ENCODE data around the gene DHRSX. TPM values are rescaled to one million over a fixed set of nuclear protein-coding genes. Genes with fewer than 3 reads are reported as not detected.

DHRSX gene
- total and polyA plus RNA-seq, 2 experiments from 2014 or later, result 15.2 to 30.2 TPM

GRCh38 chrX:2193273-2193592, 307.5 kb downstream of the DHRSX start:
- Histone ChIP-seq H2AFZ (no peak overlapping the region), H3K9me2 (ENCODE audit: insufficient read depth) (no peaks in the 10 kb centered on the region), H3F3A (ENCODE audit: insufficient read depth) (no peaks in the 10 kb centered on the region), H3K4me2 (ENCODE audit: unreplicated experiment) (no peak overlapping the region), H3K9ac (no peak overlapping the region), H3K4me1 (ENCODE audit: insufficient read depth) (no peaks in the 10 kb centered on the region), H3K4me3 (no peak overlapping the region), H3K79me2 (ENCODE audit: insufficient read depth) (no peaks in the 10 kb centered on the region), H3K9me3 (ENCODE audit: low read depth) (no peaks in the 10 kb centered on the region), H3K36me3 (ENCODE audit: low read depth) (no peaks in the 10 kb centered on the region), H3K27me3 (replicated peaks; ENCODE audit: insufficient read depth) (no peaks in the 10 kb centered on the region), H3K27ac (no peak overlapping the region), H4K20me1 (ENCODE audit: insufficient read depth) (no peaks in the 10 kb centered on the region)
- TF ChIP-seq EZH2phosphoT487 (IDR thresholded peaks at IDR 0.05; ENCODE audit: insufficient read depth, low read depth) (no peak), EZH2 (IDR thresholded peaks at IDR 0.05; ENCODE audit: insufficient read depth, poor library complexity, severe bottlenecking) (no peak)
- 70 to 83% methylated on average over 3 of the region's 3 CpGs for WGBS, 2 experiments (ENCODE audit: low coverage in 1 of 2, low lambda C conversion rate in 2 of 2, missing lambda C conversion rate in 2 of 2)
- in situ Hi-C loops (cut with MboI), result no loop called here
- no peak for DNase-seq

DNA sequence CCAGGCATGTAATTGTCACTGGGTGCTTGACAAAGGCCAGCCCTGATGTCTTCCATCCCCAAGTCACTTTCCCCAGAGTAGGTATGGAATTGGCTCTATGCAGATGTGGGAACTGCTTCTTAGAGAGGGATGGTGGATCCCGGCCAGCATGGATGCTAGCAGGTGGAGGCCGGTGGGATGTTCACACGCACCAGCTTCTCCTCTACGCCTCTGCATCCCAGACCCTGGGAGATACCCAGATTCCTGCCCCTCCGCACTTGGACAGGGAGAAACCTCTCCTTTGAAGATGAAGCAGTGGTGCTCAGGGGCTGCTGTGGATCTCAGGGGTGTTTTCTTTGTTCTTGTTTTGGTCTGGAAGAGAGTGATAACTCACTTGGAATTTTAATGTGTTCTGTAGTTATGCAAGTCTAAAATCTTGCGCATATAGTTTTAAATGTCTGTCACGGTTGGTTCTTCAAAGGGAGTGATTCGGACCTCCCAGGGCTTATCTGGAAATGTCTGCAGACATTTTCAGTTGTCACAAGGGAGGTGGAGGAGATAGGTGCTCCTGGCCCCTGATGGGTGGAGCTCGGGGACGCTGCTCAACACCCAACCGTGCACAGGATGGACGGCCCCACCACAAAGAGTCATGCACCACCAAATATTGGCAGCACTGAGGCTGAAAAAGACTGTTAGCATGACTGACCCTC, 308.0 kb downstream of the DHRSX start:
- in situ Hi-C loops (cut with MboI), result no loop called here
- Histone ChIP-seq H4K20me1 (ENCODE audit: insufficient read depth) (no peaks in the 10 kb centered on the region), H3K27me3 (replicated peaks; ENCODE audit: insufficient read depth) (no peaks in the 10 kb centered on the region), H3K4me3 (no peak overlapping the region), H2AFZ (no peak overlapping the region), H3K9ac (no peak overlapping the region), H3K9me3 (ENCODE audit: low read depth) (no peaks in the 10 kb centered on the region), H3K4me2 (ENCODE audit: unreplicated experiment) (no peak overlapping the region), H3K36me3 (ENCODE audit: low read depth) (no peaks in the 10 kb centered on the region), H3K9me2 (ENCODE audit: insufficient read depth) (no peaks in the 10 kb centered on the region), H3K27ac (no peak overlapping the region), H3F3A (ENCODE audit: insufficient read depth) (no peaks in the 10 kb centered on the region), H3K4me1 (ENCODE audit: insufficient read depth) (no peaks in the 10 kb centered on the region), H3K79me2 (ENCODE audit: insufficient read depth) (no peaks in the 10 kb centered on the region)
- 61 to 63% methylated on average over 12 of the region's 12 CpGs for WGBS, 2 experiments (ENCODE audit: low coverage in 1 of 2, low lambda C conversion rate in 2 of 2, missing lambda C conversion rate in 2 of 2)
- DNase-seq, result no peak
- TF ChIP-seq EZH2 (IDR thresholded peaks at IDR 0.05; ENCODE audit: insufficient read depth, poor library complexity, severe bottlenecking) (no peak), EZH2phosphoT487 (IDR thresholded peaks at IDR 0.05; ENCODE audit: insufficient read depth, low read depth) (no peak)

DNA sequence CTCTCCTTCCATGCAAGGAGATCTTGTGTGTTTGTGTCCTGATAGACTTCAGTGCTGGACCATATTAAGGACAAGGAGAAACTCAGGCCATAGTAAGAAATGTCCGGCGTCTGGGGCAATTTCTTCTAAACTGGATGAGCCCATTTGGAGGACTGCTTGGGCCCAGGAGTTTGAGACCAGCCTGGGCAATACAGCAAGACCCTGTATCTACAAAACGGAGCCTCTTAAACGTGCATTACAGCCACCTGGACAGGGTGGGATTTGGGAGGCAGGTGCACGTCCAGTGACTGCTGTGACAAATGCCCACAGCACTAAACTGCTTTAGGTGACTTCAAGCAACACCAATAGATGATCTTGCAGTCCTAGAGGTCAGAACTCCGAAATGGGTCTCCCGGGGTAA, 311.9 kb downstream of the DHRSX start:
- no peak for DNase-seq
- no peaks in the 10 kb centered on the region for H3K9me3 ChIP-seq (ENCODE audit: low read depth)
- no peak overlapping the region for H3K27ac ChIP-seq
- no peaks in the 10 kb centered on the region for H3K9me2 ChIP-seq (ENCODE audit: insufficient read depth)
- no peaks in the 10 kb centered on the region for H3K27me3 ChIP-seq (replicated peaks; ENCODE audit: insufficient read depth)
- in situ Hi-C loops (cut with MboI), result no loop called here
- WGBS, 2 experiments (ENCODE audit: low coverage in 1 of 2, low lambda C conversion rate in 2 of 2, missing lambda C conversion rate in 2 of 2), result 47 to 59% methylated on average over 7 of the region's 7 CpGs
- no peak overlapping the region for H2AFZ ChIP-seq
- no peaks in the 10 kb centered on the region for H3K79me2 ChIP-seq (ENCODE audit: insufficient read depth)
- H3F3A ChIP-seq (ENCODE audit: insufficient read depth), result no peaks in the 10 kb centered on the region
- TF ChIP-seq EZH2phosphoT487 (IDR thresholded peaks at IDR 0.05; ENCODE audit: insufficient read depth, low read depth) (no peak), EZH2 (IDR thresholded peaks at IDR 0.05; ENCODE audit: insufficient read depth, poor library complexity, severe bottlenecking) (no peak)
- H3K4me2 ChIP-seq (ENCODE audit: unreplicated experiment), result no peak overlapping the region
- H3K4me3 ChIP-seq, result no peak overlapping the region
- H3K4me1 ChIP-seq (ENCODE audit: insufficient read depth), result no peaks in the 10 kb centered on the region
- no peaks in the 10 kb centered on the region for H3K36me3 ChIP-seq (ENCODE audit: low read depth)
- H4K20me1 ChIP-seq (ENCODE audit: insufficient read depth), result no peaks in the 10 kb centered on the region
- no peak overlapping the region for H3K9ac ChIP-seq

DNA sequence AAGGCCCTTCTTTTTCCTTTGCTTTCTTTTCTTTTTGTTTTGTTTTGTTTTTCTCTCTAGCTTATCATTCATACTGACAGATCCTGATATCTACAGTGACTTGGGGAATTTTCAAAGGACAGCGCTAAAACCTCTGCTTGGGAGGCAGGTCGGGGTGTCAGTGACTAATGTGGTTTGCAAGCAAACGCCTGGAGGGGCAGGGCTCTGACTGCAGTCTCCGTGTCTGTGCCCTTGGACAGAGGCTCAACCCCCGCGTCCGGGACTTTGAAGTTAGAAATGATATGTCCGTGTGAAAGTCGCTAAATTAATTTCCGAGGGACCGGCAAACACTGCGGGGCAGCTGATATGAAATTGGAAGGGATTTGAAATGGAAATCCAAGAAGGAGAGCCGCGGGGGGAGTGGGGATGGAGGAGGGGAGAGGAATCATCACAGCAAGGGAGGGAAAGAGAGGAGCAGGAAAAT, 312.4 kb downstream of the DHRSX start:
- Histone ChIP-seq H3K9me3 (ENCODE audit: low read depth) (no peaks in the 10 kb centered on the region), H3K4me3 (no peak overlapping the region), H4K20me1 (ENCODE audit: insufficient read depth) (no peaks in the 10 kb centered on the region), H3F3A (ENCODE audit: insufficient read depth) (no peaks in the 10 kb centered on the region), H3K36me3 (ENCODE audit: low read depth) (no peaks in the 10 kb centered on the region), H3K27me3 (replicated peaks; ENCODE audit: insufficient read depth) (no peaks in the 10 kb centered on the region), H3K4me2 (ENCODE audit: unreplicated experiment) (no peak overlapping the region), H3K4me1 (ENCODE audit: insufficient read depth) (no peaks in the 10 kb centered on the region), H3K79me2 (ENCODE audit: insufficient read depth) (no peaks in the 10 kb centered on the region), H2AFZ (no peak overlapping the region), H3K27ac (no peak overlapping the region), H3K9ac (no peak overlapping the region), H3K9me2 (ENCODE audit: insufficient read depth) (no peaks in the 10 kb centered on the region)
- DNase-seq, result no peak
- TF ChIP-seq EZH2phosphoT487 (IDR thresholded peaks at IDR 0.05; ENCODE audit: insufficient read depth, low read depth) (no peak), EZH2 (IDR thresholded peaks at IDR 0.05; ENCODE audit: insufficient read depth, poor library complexity, severe bottlenecking) (no peak)
- in situ Hi-C loops (cut with MboI), result no loop called here
- WGBS, 2 experiments (ENCODE audit: low coverage in 1 of 2, low lambda C conversion rate in 2 of 2, missing lambda C conversion rate in 2 of 2), result 25% methylated on average over 13 to 14 of the region's 14 CpGs

Data from GM23248 (cell line).